IPS-NIHi11 (cell line): Measurements from ENCODE around the gene RBM19.

Experiments
- DNase-seq: peaks from one replicate; pipeline ENCODE4 v3.0.0; 2012; ENCODE audit warnings: mixed read lengths, low spot score

Gene RBM19

GRCh38 chr12:113955109-113955970, 10.8 kb downstream of the RBM19 start:
- DNase-seq, result peak; percentile 63

- DNase-seq, result no peak
These were observed 11.6 kb downstream of the RBM19 start for GRCh38 chr12:113954547-113954946.

- DNase-seq, result no peak
These were observed 15.3 kb downstream of the RBM19 start for GRCh38 chr12:113950873-113951272.

GRCh38 chr12:113949321-113950305, 16.5 kb downstream of the RBM19 start:
- no peak for DNase-seq

GRCh38 chr12:113948151-113948914, 17.8 kb downstream of the RBM19 start:
- no peak for DNase-seq

GRCh38 chr12:113946175-113946574, 19.9 kb downstream of the RBM19 start:
- DNase-seq, result no peak

- no peak for DNase-seq
These were observed 20.7 kb downstream of the RBM19 start for GRCh38 chr12:113945174-113946173.

- DNase-seq, result no peak
These were observed 23.9 kb downstream of the RBM19 start for GRCh38 chr12:113942209-113942608.

- no peak for DNase-seq
These were observed 25.0 kb downstream of the RBM19 start for GRCh38 chr12:113941208-113941486.

GRCh38 chr12:113940357-113941207, 25.5 kb downstream of the RBM19 start:
- peak; percentile 66 for DNase-seq

- no peak for DNase-seq
These were observed 26.3 kb downstream of the RBM19 start for GRCh38 chr12:113939867-113940266.

- DNase-seq, result no peak
These were observed 27.7 kb downstream of the RBM19 start for GRCh38 chr12:113938471-113938870.

GRCh38 chr12:113936460-113936859, 29.7 kb downstream of the RBM19 start:
- no peak for DNase-seq

GRCh38 chr12:113935459-113935858, 30.7 kb downstream of the RBM19 start:
- DNase-seq, result no peak

- no peak for DNase-seq
These were observed 31.2 kb downstream of the RBM19 start for GRCh38 chr12:113934946-113935345.

- DNase-seq, result no peak
These were observed 31.9 kb downstream of the RBM19 start for GRCh38 chr12:113934060-113934814.

- DNase-seq, result peak; percentile 67
These were observed 32.8 kb downstream of the RBM19 start for GRCh38 chr12:113933201-113933786.

- DNase-seq, result peak; percentile 57
These were observed 33.5 kb downstream of the RBM19 start for GRCh38 chr12:113932381-113933196.
